HG03558 (cell line): ENCODE data around the gene TIMM17A.

Source experiments
- ATAC-seq: cut with Tn5 transposase; IDR thresholded peaks from one replicate; pipeline ENCODE4 v1.9.1; 2021; ENCODE audit warnings: moderate number of reproducible peaks; ENCODE audit not compliant: unreplicated experiment; ENCODE audit errors: extremely low read depth

Gene TIMM17A

GRCh38 chr1:201955009-201955728 lies at the start of gene TIMM17A:
Gene TIMM17A (plus strand): TSS chr1:201955503. CDS start chr1:201955527, 24 bp downstream.
- ATAC-seq, result peak; percentile 98

- ATAC-seq, result no peak
Observed at GRCh38 chr1:201906336-201906735, 49.0 kb upstream of the TIMM17A start.

- no peak for ATAC-seq
Observed at GRCh38 chr1:201907621-201908020, 47.7 kb upstream of the TIMM17A start.

- ATAC-seq, result no peak
Observed at GRCh38 chr1:201911826-201912571, 43.3 kb upstream of the TIMM17A start.

- no peak for ATAC-seq
Observed at GRCh38 chr1:201912832-201913231, 42.5 kb upstream of the TIMM17A start.

- ATAC-seq, result no peak
Observed at GRCh38 chr1:201914456-201915235, 40.7 kb upstream of the TIMM17A start.

- ATAC-seq, result no peak
Observed at GRCh38 chr1:201916649-201917249, 38.6 kb upstream of the TIMM17A start.

- no peak for ATAC-seq
Observed at GRCh38 chr1:201917362-201918033, 37.8 kb upstream of the TIMM17A start.

GRCh38 chr1:201918343-201918742 lies 37.0 kb upstream of the TIMM17A start:
- ATAC-seq, result no peak

- ATAC-seq, result no peak
Observed at GRCh38 chr1:201921952-201922558, 33.2 kb upstream of the TIMM17A start.

GRCh38 chr1:201925301-201925567 lies 30.1 kb upstream of the TIMM17A start:
- no peak for ATAC-seq

- ATAC-seq, result no peak
Observed at GRCh38 chr1:201925981-201926645, 29.2 kb upstream of the TIMM17A start.

GRCh38 chr1:201928266-201928665 lies 27.0 kb upstream of the TIMM17A start:
- ATAC-seq, result no peak

GRCh38 chr1:201930137-201930536 lies 25.2 kb upstream of the TIMM17A start:
- no peak for ATAC-seq

GRCh38 chr1:201930803-201931202 lies 24.5 kb upstream of the TIMM17A start:
- no peak for ATAC-seq

GRCh38 chr1:201933840-201934430 lies 21.4 kb upstream of the TIMM17A start:
- no peak for ATAC-seq

GRCh38 chr1:201937624-201938213 lies 17.6 kb upstream of the TIMM17A start:
- ATAC-seq, result no peak

GRCh38 chr1:201938440-201939035 lies 16.8 kb upstream of the TIMM17A start:
- ATAC-seq, result no peak
